GM12872 (cell line): ENCODE results near the gene TOPBP1.

ENCODE experiments used
- CTCF ChIP-seq: IDR thresholded peaks from 3 replicates; pipeline ENCODE4 v1.5.1; 2011; ENCODE audit warnings: low read depth, mild to moderate bottlenecking, low read length, moderate library complexity; ENCODE audit not compliant: insufficient read depth

TOPBP1 gene

GRCh38 chr3:133568294-133569014, 93.3 kb downstream of the TOPBP1 start:
- no peak for TF ChIP-seq CTCF

- TF ChIP-seq CTCF = no peak
Observed at GRCh38 chr3:133563816-133564215, 97.9 kb downstream of the TOPBP1 start.

GRCh38 chr3:133563186-133563591, 98.6 kb downstream of the TOPBP1 start:
- no peak for TF ChIP-seq CTCF

- TF ChIP-seq CTCF = no peak
Observed at GRCh38 chr3:133562376-133562775, 99.4 kb downstream of the TOPBP1 start.

GRCh38 chr3:133561679-133562078, 100.1 kb downstream of the TOPBP1 start:
- no peak for TF ChIP-seq CTCF
